Cardiac septum (tissue), 1 donor: ENCODE data around the gene G6PC1. TPM values are rescaled to one million over a fixed set of nuclear protein-coding genes. Genes with fewer than 3 reads are reported as not detected.
"Not testable (repeated sequence)": the region's sequence is repeated elsewhere in the genome, so short reads cannot be mapped to it uniquely, and the experiment has no call there.

Experiments
- DNase-seq: peaks from one replicate; pipeline ENCODE4 v3.0.0-alpha.2; 2020; ENCODE audit warnings: low spot score
- intact Hi-C: fragments of 100-400 bp; cut with DNase I; formaldehyde crosslinking; loops from one replicate; pipeline ENCODE4 v1.14.0; 2022
- total RNA-seq: library from RNA; stranded (reverse); fragmentation: NEBNext Ultra II Directional; extraction: Animal tissue kit (Norgen Biotek cat#: 25700); gene quantifications from one replicate; pipeline ENCODE4 v1.2.1, GENCODE V29; 2021
- donor health status: DM: no; HTN: no; CAD: no.

The G6PC1 gene
- total RNA-seq, 1 donor from 2014 or later, result not detected

DNA sequence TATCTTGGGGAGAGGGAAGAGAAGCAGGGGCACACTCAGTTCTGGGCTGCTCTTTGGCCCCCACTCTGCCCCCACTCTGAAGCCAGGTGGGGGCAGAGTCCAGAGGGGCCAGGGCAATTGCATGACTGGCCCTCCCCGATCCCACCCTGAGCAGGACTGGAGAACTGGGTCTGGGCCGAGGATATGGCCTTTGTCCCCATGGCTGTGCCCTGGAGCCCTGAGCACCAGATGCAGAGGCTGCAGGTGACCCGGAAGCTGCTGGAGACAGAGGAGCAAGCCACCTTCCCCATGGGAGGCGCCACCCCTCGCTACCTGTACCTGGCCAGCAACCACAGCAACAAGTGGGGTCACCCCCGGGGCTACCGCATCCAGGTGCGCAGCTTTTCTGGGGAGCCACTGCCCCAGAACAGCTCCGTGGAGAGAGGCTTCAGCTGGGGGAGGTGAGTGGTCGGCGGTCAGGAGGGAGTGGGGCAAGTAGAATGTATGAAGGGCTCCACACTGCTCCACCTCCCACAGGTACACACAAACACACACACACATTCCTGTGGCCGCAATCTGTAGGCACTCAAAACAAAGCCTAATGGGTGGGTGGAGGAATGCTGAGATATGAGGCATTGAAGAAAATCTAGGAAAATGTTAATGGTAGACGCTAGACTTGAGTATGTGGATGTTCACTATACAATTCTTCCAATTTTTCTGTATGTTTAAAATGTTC, 28.2 kb upstream of the G6PC1 start:
- intact Hi-C loops, result no loop called here
- DNase-seq, result no peak

DNA sequence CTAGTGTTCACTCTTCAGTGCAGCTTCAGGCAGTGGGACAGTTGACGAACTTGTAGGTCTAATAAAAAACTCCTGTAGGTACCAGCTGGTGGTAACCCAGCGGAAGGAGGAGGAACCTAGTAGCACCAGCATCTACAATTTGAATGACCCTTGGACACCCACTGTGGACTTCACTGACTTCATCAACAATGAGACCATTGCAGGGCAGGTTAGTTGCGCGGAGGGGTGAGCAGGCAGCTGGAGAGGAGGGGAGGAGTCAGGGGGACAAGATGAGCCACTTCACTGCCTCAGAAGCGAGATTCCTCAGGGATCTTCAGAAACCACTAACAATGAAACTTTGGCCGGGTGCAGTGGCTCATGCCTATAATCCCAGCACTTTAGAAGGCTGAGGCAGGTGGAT, 27.3 kb upstream of the G6PC1 start:
- DNase-seq, result no peak
- intact Hi-C loops, result no loop called here

DNA sequence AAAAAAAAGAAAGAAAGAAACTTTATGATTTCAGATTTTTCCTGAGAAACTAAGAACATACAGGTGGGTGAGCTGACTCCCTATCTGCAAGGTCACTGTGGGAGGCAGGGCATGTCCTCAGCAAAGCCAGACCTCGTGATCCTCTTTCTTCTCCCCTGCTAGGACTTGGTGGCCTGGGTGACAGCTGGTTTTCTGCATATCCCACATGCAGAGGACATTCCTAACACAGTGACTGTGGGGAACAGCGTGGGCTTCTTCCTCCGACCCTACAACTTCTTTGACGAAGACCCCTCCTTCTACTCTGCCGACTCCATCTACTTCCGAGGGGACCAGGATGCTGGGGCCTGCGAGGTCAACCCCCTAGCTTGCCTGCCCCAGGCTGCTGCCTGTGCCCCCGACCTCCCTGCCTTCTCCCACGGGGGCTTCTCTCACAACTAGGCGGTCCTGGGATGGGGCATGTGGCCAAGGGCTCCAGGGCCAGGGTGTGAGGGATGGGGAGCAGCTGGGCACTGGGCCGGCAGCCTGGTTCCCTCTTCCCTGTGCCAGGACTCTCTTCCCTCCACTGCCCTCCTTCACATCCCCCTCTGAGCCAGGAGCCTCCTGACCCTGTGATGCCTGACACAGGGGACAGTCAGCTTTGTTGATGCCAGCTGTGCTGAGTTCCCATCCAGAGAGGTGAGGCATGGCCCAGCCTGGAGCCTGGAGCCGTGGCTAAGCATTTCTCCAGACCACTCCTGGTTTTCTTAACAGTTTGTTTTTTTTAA, 26.5 kb upstream of the G6PC1 start:
- intact Hi-C loops, DNase-seq: not testable (repeated sequence)

DNA sequence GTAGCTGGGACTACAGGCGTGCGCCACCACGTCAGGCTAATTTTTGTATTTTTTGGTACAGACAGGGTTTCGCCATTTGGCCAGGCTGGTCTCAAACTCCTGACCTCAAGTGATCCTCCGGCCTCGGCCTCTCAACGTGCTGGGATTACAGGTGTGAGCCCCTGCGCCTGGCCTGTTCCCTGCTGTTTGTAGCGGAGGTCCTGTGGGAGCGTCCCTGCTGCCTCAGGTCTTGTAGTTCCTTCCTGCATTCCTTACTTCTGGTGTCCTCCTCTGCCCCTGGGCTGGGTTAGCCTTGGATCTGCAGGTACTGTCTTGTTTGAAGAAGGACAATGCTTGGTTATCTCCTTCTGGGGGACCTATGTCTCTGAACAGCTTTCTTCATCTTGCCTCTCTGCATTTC, 23.6 kb upstream of the G6PC1 start:
- DNase-seq, result no peak
- intact Hi-C loops, result no loop called here

DNA sequence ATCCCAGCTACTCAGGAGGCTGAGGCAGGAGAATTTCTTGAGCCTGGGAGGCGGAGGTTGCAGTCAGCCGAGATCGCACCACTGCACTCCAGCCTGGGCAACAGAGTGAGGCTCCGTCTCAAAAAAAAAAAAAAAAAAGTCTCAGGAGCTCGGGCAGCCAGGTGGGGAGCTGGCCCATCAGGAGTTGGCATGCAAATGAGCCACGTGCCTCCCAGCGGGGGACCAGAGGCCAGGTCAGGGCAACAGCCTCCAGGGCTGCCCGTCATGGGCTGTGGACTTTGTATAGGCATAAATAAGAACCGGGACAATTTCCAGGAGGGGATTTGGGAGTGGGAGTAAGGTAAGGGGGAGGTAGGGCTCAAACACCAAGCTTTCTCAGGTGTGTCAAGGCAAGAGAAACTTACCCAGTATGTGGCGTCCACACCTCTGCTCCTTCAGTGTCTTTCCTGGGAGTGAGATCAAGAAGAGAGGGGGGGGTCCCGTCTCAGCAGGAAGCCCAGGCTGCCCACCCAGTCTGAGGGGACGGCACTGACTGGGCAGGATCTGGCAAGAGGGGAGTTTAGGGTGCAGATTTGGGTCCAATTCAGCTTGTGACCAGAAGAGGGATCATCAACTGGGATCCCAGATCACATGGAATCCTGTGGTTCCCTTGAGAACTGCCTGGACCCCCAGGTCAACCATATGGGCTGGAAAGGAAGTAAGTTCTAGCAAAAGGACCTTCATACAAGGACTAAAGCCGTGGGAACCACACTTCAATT, 22.3 kb upstream of the G6PC1 start:
- DNase-seq, result no peak
- intact Hi-C loops, result no loop called here

DNA sequence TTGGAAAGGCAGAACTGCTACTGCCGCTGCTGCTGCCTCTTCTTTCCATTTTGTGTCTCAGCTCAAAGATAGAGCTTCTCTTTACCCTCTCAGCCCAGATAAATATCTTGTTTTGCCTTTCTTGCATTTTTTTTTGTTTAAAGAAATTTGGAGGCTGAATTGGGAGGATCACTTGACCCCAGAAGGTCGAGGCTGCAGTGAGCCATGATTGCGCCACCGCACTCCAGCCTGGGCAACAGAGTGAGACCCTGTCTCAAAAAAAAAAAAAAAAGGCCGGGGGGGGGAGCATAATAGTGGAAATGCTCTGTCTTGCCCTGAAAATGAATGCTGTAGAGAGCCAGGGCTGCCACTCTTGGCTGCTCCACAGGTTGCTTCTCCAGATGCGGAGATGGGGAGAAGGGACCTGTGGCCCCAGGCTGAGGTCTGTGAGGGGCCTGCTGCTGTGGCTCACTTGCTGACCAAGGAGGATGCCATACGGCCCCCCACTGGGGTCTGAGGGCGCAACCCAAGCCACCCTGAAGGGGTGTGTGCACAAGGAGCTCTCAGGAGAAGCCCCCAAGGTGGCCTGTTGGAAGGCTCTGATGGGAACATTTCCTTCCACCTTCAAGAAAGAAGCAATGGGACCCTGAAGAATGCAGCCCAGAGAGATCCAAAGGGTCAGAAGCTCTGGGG, 21.5 kb upstream of the G6PC1 start:
- no peak for DNase-seq
- intact Hi-C loops, result no loop called here

DNA sequence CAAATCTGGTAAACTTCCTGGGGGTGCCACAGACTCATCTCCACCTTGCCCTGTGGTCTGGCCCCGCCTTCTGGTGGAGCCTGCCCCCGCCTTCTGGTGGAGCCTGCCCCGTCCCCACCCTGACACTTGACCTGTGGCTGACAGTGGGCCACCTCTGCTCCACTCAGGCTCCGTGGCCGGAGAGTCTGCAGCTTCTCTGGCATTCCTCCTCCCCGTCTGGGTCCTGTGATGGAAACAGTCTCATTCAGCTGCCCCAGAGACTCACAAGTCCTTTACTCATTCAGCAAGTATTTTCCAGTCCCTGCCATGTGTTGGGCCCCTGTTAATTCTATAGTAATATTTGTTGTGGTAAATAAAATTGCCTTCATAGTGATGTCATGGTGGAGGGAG, 21.0 kb upstream of the G6PC1 start:
- intact Hi-C loops, result no loop called here
- no peak for DNase-seq

DNA sequence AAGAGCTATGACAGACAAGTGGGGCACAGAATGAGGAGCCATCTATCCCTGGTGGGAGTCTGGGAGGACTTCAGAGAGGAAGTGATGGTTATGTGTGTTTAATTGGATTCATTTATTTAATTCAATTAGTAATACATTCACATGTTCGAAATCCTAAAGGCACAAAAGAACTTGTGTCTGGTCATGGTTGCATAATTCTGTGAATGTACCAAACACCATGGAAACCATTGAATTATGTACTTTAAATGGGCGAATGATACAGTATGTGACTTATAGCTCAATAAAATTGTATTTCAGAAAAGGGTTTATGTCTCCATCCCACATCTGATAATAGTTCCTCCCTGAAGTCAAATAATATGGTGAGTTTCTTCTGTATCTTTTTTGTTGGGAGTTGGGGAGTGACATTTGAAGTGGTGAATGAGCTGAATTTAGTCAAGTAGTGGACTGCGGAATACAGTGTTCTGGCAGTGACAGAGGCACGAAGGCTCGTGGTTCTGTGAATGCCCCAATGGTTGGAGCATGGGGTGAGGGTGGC, 19.8 kb upstream of the G6PC1 start:
- no peak for DNase-seq
- intact Hi-C loops, result no loop called here

DNA sequence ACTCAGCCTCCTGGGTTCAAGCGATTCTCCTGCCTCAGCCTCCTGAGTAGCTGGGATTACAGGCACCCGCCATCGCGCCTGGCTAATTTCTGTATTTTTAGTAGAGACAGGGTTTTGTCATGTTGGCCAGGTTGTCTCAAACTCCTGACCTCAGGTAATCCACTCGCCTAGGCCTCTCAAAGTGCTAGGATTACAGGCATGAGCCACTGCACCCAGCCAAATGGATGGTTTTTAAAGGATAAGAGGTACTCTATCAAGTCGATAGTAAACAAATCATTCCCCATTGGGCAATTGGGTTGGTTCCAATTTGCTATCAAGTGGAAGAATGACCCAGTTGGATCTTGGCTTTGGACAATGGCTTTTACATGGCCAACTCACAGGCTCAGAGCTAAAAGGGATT, 18.9 kb upstream of the G6PC1 start:
- intact Hi-C loops, DNase-seq: not testable (repeated sequence)

DNA sequence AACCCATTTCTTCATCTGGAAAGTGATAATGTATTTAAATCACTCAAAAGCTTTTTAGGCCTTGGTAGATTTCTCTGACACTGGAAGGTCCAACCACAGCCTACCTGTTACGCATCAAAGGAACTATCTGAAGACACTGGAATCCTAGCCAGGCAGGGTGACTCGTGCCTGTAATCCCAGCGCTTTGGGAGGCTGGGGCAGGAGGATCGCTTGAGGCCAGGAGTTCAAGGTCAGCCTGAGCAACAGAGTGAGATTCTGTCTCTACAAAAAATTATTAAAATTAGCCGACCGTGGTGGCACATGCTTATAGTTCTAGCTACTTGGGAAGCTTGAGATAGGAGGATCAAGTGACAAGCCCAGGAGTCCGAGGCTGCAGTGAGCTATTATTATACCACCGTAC, 18.4 kb upstream of the G6PC1 start:
- intact Hi-C loops, result no loop called here
- DNase-seq, result no peak

DNA sequence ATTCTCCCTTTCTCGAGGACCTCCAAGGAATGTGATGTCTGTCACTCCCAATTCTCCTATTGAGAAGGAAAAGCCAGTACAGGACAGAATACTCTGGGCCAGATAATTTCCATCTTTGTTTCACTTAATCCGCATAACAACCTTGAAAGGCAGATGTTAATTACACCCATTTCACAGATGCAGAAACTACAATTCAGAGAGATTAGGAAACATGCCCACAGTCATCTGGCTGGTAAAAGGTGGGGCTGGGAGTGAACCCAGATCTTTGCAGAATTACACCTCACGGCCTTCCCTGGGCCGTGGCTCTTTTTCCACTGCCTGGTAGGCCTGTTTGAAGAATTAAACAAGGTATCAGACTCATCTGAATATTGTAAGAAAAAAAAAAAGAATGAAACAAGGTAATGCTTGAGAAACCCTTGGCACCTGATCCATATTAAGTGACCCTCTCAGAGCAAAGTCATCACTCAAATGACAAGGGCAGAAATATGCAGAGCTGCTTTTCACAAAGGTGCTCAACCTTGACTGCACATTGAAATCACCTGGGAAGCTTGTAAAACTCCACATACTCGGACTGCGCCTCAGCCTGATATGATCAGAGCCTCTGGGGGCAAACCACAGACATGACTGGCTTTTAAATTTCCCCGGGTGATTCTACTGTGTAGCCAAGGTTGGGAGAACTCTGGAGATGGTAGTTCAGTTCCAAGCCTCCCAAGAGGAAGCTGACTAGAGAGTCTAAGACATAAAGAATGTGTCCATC, 16.6 kb upstream of the G6PC1 start:
- no peak for DNase-seq
- intact Hi-C loops, result no loop called here

DNA sequence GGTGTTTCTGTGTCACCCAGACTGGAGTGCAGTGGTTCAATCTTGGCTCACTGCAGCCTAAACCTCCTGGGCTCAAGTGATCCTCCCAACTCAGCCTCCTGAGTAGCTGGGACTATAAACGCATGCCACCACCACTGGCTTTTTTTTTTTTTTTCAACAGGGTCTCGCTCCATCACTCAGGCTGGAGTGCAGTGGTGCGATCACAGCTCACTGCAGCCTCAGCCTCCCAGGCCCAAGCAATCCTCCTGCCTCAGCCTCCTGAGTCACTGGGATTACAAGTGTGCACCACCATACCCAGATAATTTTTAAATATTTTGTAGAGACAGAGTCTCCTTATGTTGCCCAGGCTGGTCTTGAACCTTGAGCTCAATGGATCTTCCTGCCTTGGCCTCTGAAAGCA, 14.8 kb upstream of the G6PC1 start:
- intact Hi-C loops, DNase-seq: not testable (repeated sequence)

DNA sequence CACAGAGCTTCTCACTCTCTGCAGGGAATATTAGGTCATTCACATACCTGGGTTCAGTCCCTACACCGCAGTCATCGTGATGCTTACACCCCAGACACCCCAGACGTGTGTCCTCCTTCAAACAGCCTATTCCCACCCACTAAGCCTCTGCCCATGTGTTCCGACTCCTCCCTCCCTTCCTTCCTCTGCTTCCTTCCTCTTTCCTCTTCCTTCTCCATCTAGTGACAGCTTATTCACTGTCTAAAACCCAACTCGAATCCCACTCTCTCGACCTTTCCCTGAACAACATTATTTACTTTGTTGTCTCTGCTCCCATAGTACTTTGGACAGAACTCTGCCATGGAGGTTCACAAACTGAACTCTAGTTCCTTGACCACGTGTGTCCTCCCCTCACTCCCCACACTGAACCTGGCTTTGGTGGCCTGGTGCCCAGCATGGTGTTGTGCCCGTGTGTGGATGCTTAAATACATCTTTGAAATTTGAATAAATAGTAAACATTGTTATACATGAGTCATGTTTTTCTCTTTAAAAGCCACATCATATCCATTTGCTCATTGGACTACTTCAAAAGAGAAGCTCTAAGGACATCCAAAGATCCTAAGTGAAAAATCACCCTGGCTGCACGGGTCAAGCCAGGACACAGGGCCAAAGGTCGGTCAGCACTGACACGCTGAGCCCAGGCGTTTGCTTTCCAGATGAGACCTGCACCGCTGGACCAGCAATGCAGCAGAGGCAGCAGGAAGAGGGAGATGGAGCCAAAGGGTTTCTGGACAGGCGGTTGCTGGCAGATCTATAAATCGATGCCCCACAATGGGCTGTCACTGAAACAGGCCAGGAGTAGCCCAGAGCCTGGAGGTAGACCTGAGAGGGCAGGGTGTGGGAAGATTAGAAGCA, 14.1 kb upstream of the G6PC1 start:
- no peak for DNase-seq
- intact Hi-C loops, result no loop called here

DNA sequence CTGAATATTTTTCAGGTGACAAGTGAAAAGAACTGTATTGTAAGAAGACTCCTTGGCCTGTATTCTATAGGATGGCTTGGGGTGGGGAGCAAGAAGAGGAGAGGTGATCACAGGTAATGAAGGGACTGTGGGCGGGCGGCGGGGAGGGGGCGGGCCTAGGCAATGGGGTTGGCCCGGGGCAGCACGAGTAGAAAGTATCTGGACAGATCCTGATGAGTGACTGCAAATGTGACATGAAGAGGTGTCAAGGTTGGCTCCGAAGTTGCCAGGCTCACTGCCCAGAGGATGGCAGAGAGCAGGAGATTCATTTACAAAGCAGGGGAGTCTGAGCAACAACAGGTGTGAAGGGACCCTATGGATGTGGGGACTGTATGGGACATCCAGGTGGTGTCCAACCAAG, 10.8 kb upstream of the G6PC1 start:
- intact Hi-C loops, result no loop called here
- DNase-seq, result no peak

DNA sequence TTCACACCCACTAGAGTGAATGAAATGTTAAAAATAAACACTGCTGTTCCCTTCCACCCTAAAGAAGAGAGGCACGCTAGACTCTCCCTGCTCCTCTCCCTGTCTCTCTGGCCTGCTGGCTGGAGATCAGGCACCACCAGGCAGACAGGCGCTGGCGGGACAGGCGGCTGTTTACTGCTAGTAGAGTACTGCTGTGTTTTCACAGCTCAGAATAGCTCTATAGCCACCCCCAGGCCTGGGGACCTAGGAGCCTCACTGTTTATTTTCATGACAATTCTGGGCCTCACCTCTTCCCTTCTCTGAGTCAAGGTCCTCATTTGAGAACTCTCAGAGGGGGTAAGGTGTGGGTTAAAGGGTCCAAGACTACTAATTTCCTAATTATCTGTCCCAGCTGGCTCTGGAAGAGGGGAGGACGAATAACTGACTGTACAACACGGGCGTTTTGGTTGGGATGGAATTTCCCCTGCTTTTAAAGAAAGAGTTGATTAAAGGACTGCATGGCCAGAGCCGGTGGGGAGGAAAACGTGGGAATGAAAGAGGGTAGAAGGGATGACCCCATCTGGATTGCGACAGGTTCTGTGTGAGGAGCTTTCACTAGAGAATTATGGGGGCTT, 9.0 kb upstream of the G6PC1 start:
- peak; percentile 87 for DNase-seq
- intact Hi-C loops, result no loop called here

DNA sequence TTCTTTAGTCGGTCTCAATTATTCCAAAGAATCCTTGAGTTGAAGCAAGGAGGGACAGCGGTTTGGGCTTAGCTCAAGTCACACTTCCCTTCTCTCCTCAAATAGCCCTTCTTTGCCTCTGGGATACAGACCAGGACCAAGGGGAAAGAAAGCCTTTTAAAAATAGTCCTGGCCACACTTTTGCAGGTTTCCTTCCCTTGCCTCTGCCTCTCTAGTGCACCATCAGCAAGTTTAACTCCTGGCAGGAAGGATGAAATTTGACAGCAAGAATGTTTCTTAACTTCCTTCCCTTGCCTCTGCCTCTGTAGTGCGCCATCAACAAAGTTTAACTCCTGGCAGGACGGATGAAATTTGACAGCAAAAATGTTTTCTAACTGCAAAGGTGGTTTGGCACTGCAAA, 7.2 kb upstream of the G6PC1 start:
- no peak for DNase-seq
- intact Hi-C loops, result no loop called here

DNA sequence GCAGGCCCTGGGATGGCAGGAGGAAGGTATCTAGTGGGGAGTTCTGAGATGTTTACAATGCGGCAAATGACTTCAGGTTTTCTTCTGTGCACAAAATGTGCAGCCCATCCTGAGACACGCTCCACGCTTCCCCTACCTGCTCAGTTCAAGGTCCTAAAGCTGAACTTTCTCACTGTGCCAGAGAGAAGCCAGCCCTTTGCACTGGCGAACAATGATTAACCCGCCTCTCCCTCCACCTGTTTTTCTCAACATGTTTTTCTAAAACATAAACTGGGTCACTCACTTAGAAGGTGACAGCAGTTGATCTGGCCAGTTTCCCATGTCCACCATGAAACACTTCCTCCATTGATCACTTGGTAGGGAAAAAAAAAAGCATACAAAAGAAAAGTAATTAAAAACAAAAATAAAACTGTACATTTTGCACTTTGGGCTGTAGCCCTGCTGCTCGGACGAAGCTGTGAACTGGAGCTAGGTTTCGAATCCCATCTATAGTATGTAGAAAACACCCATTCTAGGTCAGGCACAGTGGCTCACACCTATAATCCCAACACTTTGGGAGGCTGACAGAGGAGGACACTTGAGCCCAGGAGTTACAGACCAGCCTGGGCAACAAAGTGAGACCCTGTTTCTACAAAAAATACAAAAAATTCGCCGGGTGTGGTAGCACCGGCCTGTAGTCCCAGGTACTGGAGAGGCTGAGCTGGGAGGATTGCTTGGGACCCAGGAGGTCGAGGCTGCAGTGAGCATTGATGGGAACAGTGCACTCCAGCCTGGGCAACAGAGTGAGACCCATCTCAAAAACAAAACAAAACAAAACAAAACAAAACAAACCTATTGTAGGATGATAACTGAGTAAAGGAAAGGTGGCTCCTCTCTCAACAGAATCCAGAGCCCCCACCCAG, 6.1 kb upstream of the G6PC1 start:
- intact Hi-C loops, result no loop called here

More for the DNA sequence above, 6.1 kb upstream of the G6PC1 start:
- no peak for DNase-seq
